ENCODE results near the gene EFNA3. TPM values are rescaled to one million over a fixed set of nuclear protein-coding genes. Genes with fewer than 3 reads are reported as not detected.
"Not testable (repeated sequence)": the region's sequence is repeated elsewhere in the genome, so short reads cannot be mapped to it uniquely, and the experiment has no call there.

EFNA3 gene
- total and polyA plus RNA-seq, 9 of the 15 experiments (the other 6 are each of a cell fraction or from before 2014, with no cell fraction given) = 0.59 to 7.9 (median 4.7) TPM

- no peaks in the 10 kb centered on the region for H3K79me2 ChIP-seq (ENCODE audit: control insufficient read depth, insufficient read depth, low read length)
- TF ChIP-seq CBFB (CRISPR knock-in tag; IDR thresholded peaks at IDR 0.05) (no peak), SETDB1 (IDR thresholded peaks at IDR 0.05; ENCODE audit: low read length) (no peak), NR4A1 (CRISPR knock-in tag; IDR thresholded peaks at IDR 0.05) (no peak), NR4A1 (tag; IDR thresholded peaks at IDR 0.05) (no peak)
- in situ Hi-C loops (cut with MboI) = no loop called here
- no peak for ATAC-seq
- H3K4me3 ChIP-seq = no peak overlapping the region
- no peaks in the 10 kb centered on the region for H3K9me3 ChIP-seq (replicated peaks; ENCODE audit: control insufficient read depth, insufficient read depth, low read depth, low read length)
- intact Hi-C loops (cut with micrococcal nuclease) = no loop called here
- no peak for FAIRE-seq
- no peak overlapping the region for H3K4me2 ChIP-seq (ENCODE audit: insufficient read depth, low read length)
- no peak overlapping the region for H2AFZ ChIP-seq (ENCODE audit: low read depth, low read length)
- WGBS (ENCODE audit: insufficient coverage, low coverage, missing lambda C conversion rate) = 18% methylated on average over 5 of the region's 5 CpGs
- H4K20me1 ChIP-seq (replicated peaks; ENCODE audit: control insufficient read depth, insufficient read depth, low read length) = no peaks in the 10 kb centered on the region
- H3K36me3 ChIP-seq (ENCODE audit: control insufficient read depth, insufficient read depth, low read length) = no peaks in the 10 kb centered on the region
- no peak overlapping the region for H3K27ac ChIP-seq (ENCODE audit: extremely low read depth, low read depth, low read length)
- H3K4me1 ChIP-seq (replicated peaks in 1 of 2; ENCODE audit: control insufficient read depth in 2 of 2, insufficient read depth in 2 of 2, low read length in 2 of 2) = peaks cover 16% of the 10 kb centered on the region in 2 experiments
- CTCF ChIA-PET (ENCODE audit: low intra/inter-chr PET ratio) = no interaction called here
- BruUV-seq (replicated peaks) = no TSS peak
- H3K9me1 ChIP-seq (ENCODE audit: control insufficient read depth, insufficient read depth, low read length) = no peaks in the 10 kb centered on the region
- no peak for DNase-seq (ENCODE audit: extremely low read depth in 1 of 4, low spot score in 3 of 4)
- POLR2A ChIA-PET = interaction anchor here (0.6 to 1.1 kb wide), 6 partner anchors 9 to 730 kb away, joined by 3 to 6 read pairs (median 4); partner anchors contain the start of gene THBS3
- H3K9ac ChIP-seq (ENCODE audit: insufficient read depth in 1 of 2, low read depth in 2 of 2, low read length in 2 of 2) = no peak overlapping the region
- no peaks in the 10 kb centered on the region for H3K27me3 ChIP-seq (ENCODE audit: control insufficient read depth in 2 of 2, insufficient read depth in 2 of 2, low read length in 2 of 2)
These were observed 37.6 kb downstream of the EFNA3 start for GRCh38 chr1:155116113-155116764.

GRCh38 chr1:155117610-155118009, 39.0 kb downstream of the EFNA3 start:
- H3K9ac ChIP-seq (ENCODE audit: insufficient read depth in 1 of 2, low read depth in 2 of 2, low read length in 2 of 2) = no peak overlapping the region
- WGBS (ENCODE audit: insufficient coverage, low coverage, missing lambda C conversion rate) = 8% methylated on average over 4 of the region's 4 CpGs
- no peaks in the 10 kb centered on the region for H4K20me1 ChIP-seq (replicated peaks; ENCODE audit: control insufficient read depth, insufficient read depth, low read length)
- no peaks in the 10 kb centered on the region for H3K36me3 ChIP-seq (ENCODE audit: control insufficient read depth, insufficient read depth, low read length)
- H3K9me1 ChIP-seq (ENCODE audit: control insufficient read depth, insufficient read depth, low read length) = no peaks in the 10 kb centered on the region
- no peak for FAIRE-seq
- no peaks in the 10 kb centered on the region for H3K27me3 ChIP-seq (ENCODE audit: control insufficient read depth in 2 of 2, insufficient read depth in 2 of 2, low read length in 2 of 2)
- H2AFZ ChIP-seq (ENCODE audit: low read depth, low read length) = no peak overlapping the region
- ChIA-PET CTCF (ENCODE audit: low intra/inter-chr PET ratio) (no interaction called here), POLR2A (interaction anchor here (1.0 kb wide), 1 partner anchor 16 kb away, joined by 3 read pairs; no protein-coding TSS in a partner anchor)
- ATAC-seq = no peak
- in situ Hi-C loops (cut with MboI) = no loop called here
- no peaks in the 10 kb centered on the region for H3K79me2 ChIP-seq (ENCODE audit: control insufficient read depth, insufficient read depth, low read length)
- H3K27ac ChIP-seq (ENCODE audit: extremely low read depth, low read depth, low read length) = no peak overlapping the region
- peaks cover 10 to 19% of the 10 kb centered on the region in 2 experiments; a peak in 4 of 5 replicates for H3K4me1 ChIP-seq (replicated peaks in 1 of 2; ENCODE audit: control insufficient read depth in 2 of 2, insufficient read depth in 2 of 2, low read length in 2 of 2)
- no TSS peak for BruUV-seq (replicated peaks)
- peak in 1 of 4 experiments; percentile 4 for DNase-seq (ENCODE audit: extremely low read depth in 1 of 4, low spot score in 3 of 4)
- intact Hi-C loops (cut with micrococcal nuclease) = no loop called here
- TF ChIP-seq ZNF785 (CRISPR knock-in tag; IDR thresholded peaks at IDR 0.05) = no peak
- no peaks in the 10 kb centered on the region for H3K9me3 ChIP-seq (replicated peaks; ENCODE audit: control insufficient read depth, insufficient read depth, low read depth, low read length)
- H3K4me3 ChIP-seq = no peak overlapping the region
- no peak overlapping the region for H3K4me2 ChIP-seq (ENCODE audit: insufficient read depth, low read length)

- in situ Hi-C loops (cut with MboI); H3K79me2 ChIP-seq (ENCODE audit: control insufficient read depth, insufficient read depth, low read length); H4K20me1 ChIP-seq (replicated peaks; ENCODE audit: control insufficient read depth, insufficient read depth, low read length); H3K9ac ChIP-seq (ENCODE audit: insufficient read depth in 1 of 2, low read depth in 2 of 2, low read length in 2 of 2); DNase-seq (ENCODE audit: extremely low read depth in 1 of 4, low spot score in 3 of 4); H3K4me3 ChIP-seq; BruUV-seq (replicated peaks); H2AFZ ChIP-seq (ENCODE audit: low read depth, low read length); ATAC-seq; H3K36me3 ChIP-seq (ENCODE audit: control insufficient read depth, insufficient read depth, low read length); H3K9me3 ChIP-seq (replicated peaks; ENCODE audit: control insufficient read depth, insufficient read depth, low read depth, low read length); H3K27ac ChIP-seq (ENCODE audit: extremely low read depth, low read depth, low read length); H3K4me2 ChIP-seq (ENCODE audit: insufficient read depth, low read length); FAIRE-seq; CTCF ChIA-PET (ENCODE audit: low intra/inter-chr PET ratio); H3K27me3 ChIP-seq (ENCODE audit: control insufficient read depth in 2 of 2, insufficient read depth in 2 of 2, low read length in 2 of 2); H3K9me1 ChIP-seq (ENCODE audit: control insufficient read depth, insufficient read depth, low read length); intact Hi-C loops (cut with micrococcal nuclease): not testable (repeated sequence)
- POLR2A ChIA-PET = interaction anchor here (1.0 kb wide), 1 partner anchor 16 kb away, joined by 3 read pairs; no protein-coding TSS in a partner anchor
- 60% methylated on average over 6 of the region's 7 CpGs for WGBS (ENCODE audit: insufficient coverage, low coverage, missing lambda C conversion rate)
- peaks cover 10 to 19% of the 10 kb centered on the region in 2 experiments; a peak in 4 of 5 replicates for H3K4me1 ChIP-seq (replicated peaks in 1 of 2; ENCODE audit: control insufficient read depth in 2 of 2, insufficient read depth in 2 of 2, low read length in 2 of 2)
These were observed 39.5 kb downstream of the EFNA3 start for GRCh38 chr1:155118090-155118489.
